ENCODE results near the gene ARHGAP20.

ARHGAP20 gene

DNA sequence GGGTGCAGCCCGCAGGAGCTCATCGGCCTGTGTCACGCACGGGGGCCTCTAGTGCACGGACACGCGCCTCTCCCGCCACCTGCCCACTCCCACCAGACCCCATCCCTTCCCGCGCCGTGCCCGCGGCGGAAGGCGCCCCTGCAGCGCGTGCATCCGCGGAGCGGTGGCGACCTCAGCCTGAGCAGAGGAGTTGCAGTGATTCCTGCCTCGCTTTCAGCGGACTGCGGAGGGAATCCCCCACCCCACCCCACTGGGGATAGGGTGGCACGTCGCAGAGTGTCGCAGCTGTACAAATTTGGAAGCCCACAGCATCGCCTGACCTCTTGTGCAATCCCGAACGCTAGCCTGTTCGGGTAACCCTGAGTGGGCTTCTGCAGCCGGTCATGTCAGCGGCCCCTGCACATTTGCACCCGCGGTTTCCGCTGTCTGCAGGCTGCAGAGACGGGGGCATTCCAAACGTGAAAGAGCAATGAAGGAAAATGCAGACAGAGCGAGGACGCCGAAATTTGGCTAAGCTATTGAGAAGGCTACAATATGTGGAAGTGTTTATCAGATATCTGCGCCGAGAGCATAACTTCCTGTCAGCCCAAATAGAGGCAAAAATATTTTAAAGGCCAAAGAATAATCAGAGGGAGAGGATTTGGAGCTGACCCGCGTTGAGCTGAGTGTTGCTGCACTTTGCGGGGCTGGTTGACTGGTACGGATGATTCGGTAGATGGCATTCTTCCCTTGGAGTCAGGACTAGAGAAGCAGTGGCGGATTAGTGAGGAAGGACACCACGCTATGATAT, 617 bp upstream of the ARHGAP20 start:
- H3K27me3 ChIP-seq (ENCODE audit: control insufficient read depth, insufficient read depth, low read length): peaks cover 4% of the 10 kb centered on the region
- no peaks in the 10 kb centered on the region for H3K9me3 ChIP-seq (replicated peaks; ENCODE audit: low read length)
- no peak overlapping the region for H3K9ac ChIP-seq (ENCODE audit: low read depth, low read length)
- no peaks in the 10 kb centered on the region for H3K36me3 ChIP-seq (ENCODE audit: insufficient read depth, low read length)
- peak overlapping the region; percentile 85 for H3K4me2 ChIP-seq (ENCODE audit: low read length)
- peaks cover 34% of the 10 kb centered on the region for H3K4me1 ChIP-seq (ENCODE audit: control insufficient read depth, insufficient read depth, low read length)
- H3K4me3 ChIP-seq (ENCODE audit: low read length): peak overlapping the region; percentile 77

DNA sequence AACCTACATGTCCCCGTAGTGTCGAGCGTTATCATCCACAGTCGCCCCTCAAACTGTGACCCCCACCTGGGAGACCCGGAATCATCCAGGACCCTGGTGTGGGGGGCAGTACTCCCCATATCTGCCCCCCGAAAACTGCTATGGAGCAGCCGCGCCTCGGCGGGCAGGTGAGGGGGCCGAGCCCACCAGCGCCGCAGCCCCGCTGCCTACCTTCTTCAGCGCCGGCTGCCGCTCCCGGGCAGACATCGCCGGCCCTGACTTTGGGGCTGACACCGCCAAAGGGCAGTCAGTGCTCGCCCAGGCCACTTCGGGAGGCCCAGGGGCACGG, 825 bp downstream of the ARHGAP20 start:
- no peaks in the 10 kb centered on the region for H3K9me3 ChIP-seq (replicated peaks; ENCODE audit: low read length)
- peak overlapping the region; percentile 77 for H3K4me3 ChIP-seq (ENCODE audit: low read length)
- H3K4me2 ChIP-seq (ENCODE audit: low read length): peak overlapping the region; percentile 85
- peak overlapping the region; percentile 57 for H3K9ac ChIP-seq (ENCODE audit: low read depth, low read length)
- peaks cover 30% of the 10 kb centered on the region for H3K4me1 ChIP-seq (ENCODE audit: control insufficient read depth, insufficient read depth, low read length)
- no peaks in the 10 kb centered on the region for H3K36me3 ChIP-seq (ENCODE audit: insufficient read depth, low read length)
- H3K27me3 ChIP-seq (ENCODE audit: control insufficient read depth, insufficient read depth, low read length): peaks cover 4% of the 10 kb centered on the region

DNA sequence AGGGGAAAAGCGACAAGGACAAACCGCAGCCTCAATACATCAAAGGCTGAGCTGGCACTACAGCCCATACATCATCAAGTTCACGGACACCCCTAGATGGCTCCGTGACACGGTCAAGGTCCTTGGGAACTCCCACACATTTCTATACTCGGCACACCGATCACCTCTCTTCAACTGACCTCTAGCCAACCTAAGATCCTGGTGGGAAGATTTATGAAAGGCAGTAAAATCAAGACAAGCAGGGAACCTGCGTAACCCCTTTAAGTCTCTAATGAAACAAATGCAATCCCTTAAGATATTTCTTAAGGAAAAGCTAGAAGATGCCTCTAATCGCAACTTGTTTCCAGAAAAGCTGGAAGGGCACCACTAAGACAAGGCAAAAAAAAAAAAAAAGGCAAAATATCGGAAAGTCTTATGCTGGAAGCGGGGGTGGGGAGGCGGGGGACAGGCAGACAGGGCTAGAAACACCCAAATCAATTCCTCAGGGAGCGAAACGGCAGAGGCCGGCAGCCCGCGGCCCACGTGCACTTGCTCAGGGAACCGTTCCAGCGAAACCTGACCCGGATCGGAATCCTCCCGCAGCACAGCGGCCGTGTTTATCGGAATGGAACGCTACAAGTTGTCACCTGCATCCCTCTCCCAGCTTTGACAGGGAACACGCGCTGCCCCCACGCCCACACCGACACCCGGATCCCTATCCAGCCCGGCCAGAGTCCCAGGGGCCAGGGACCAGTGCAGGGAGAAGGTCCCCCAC, 1.4 kb downstream of the ARHGAP20 start:
- Histone ChIP-seq H3K9ac (ENCODE audit: low read depth, low read length) (peak overlapping the region; percentile 57), H3K9me3 (replicated peaks; ENCODE audit: low read length) (no peaks in the 10 kb centered on the region), H3K27me3 (ENCODE audit: control insufficient read depth, insufficient read depth, low read length) (peaks cover 4% of the 10 kb centered on the region), H3K4me1 (ENCODE audit: control insufficient read depth, insufficient read depth, low read length) (peaks cover 26% of the 10 kb centered on the region), H3K36me3 (ENCODE audit: insufficient read depth, low read length) (no peaks in the 10 kb centered on the region), H3K4me2 (ENCODE audit: low read length) (peak overlapping the region; percentile 85), H3K4me3 (ENCODE audit: low read length) (peak overlapping the region; percentile 77)

GRCh38 chr11:110704210-110704864, 7.9 kb downstream of the ARHGAP20 start:
- H3K36me3 ChIP-seq (ENCODE audit: insufficient read depth, low read length): no peaks in the 10 kb centered on the region
- H3K9ac ChIP-seq (ENCODE audit: low read depth, low read length): no peak overlapping the region
- no peak overlapping the region for H3K4me2 ChIP-seq (ENCODE audit: low read length)
- no peak overlapping the region for H3K4me3 ChIP-seq (ENCODE audit: low read length)
- H3K9me3 ChIP-seq (replicated peaks; ENCODE audit: low read length): no peaks in the 10 kb centered on the region
- no peaks in the 10 kb centered on the region for H3K4me1 ChIP-seq (ENCODE audit: control insufficient read depth, insufficient read depth, low read length)
- no peaks in the 10 kb centered on the region for H3K27me3 ChIP-seq (ENCODE audit: control insufficient read depth, insufficient read depth, low read length)

- Histone ChIP-seq H3K9ac (ENCODE audit: low read depth, low read length) (no peak overlapping the region), H3K36me3 (ENCODE audit: insufficient read depth, low read length) (no peaks in the 10 kb centered on the region)
Observed at GRCh38 chr11:110691926-110692325, 20.3 kb downstream of the ARHGAP20 start.

GRCh38 chr11:110689306-110689705, 22.9 kb downstream of the ARHGAP20 start:
- Histone ChIP-seq H3K4me3 (ENCODE audit: low read length) (no peak overlapping the region), H3K9ac (ENCODE audit: low read depth, low read length) (no peak overlapping the region), H3K9me3 (replicated peaks; ENCODE audit: low read length) (no peaks in the 10 kb centered on the region), H3K27me3 (ENCODE audit: control insufficient read depth, insufficient read depth, low read length) (no peaks in the 10 kb centered on the region), H3K36me3 (ENCODE audit: insufficient read depth, low read length) (no peaks in the 10 kb centered on the region), H3K4me2 (ENCODE audit: low read length) (no peak overlapping the region), H3K4me1 (ENCODE audit: control insufficient read depth, insufficient read depth, low read length) (no peaks in the 10 kb centered on the region)

More at GRCh38 chr11:110691926-110692325, 20.3 kb downstream of the ARHGAP20 start:
- H3K9me3 ChIP-seq (replicated peaks; ENCODE audit: low read length): no peaks in the 10 kb centered on the region
- no peak overlapping the region for H3K4me2 ChIP-seq (ENCODE audit: low read length)
- no peaks in the 10 kb centered on the region for H3K4me1 ChIP-seq (ENCODE audit: control insufficient read depth, insufficient read depth, low read length)
- H3K27me3 ChIP-seq (ENCODE audit: control insufficient read depth, insufficient read depth, low read length): no peaks in the 10 kb centered on the region
- no peak overlapping the region for H3K4me3 ChIP-seq (ENCODE audit: low read length)

DNA sequence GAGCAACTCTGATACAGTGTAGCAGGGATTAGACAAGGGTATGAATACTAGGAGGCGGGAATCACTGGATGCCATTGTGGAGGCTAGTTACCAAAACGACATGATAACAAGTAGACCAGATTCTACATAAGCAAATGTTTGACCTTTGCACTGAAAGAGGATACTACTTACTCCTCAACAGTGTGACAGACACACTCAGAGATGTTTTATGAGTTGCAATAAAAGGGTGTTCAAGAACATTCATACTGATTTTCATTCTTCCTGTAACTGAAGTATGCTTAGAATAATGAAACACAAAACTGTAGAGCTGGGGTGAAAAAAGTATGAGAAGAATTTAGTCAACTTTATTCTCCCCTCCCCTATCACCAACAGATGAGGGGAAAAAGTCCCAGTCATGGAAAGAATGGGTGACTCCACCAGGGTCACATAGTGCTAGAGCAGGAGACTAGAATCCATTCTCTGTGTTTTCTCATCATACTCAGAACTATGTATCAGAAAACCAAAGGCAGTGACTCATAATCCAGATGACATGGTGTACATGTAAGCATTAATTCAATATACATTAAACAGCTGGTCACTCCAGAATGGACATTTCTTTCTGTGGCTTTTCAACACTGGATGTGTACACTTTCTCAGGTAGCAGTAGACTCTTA, 32.8 kb downstream of the ARHGAP20 start:
- Histone ChIP-seq H3K4me1 (ENCODE audit: control insufficient read depth, insufficient read depth, low read length) (peaks cover 13% of the 10 kb centered on the region), H3K9me3 (replicated peaks; ENCODE audit: low read length) (no peaks in the 10 kb centered on the region), H3K9ac (ENCODE audit: low read depth, low read length) (no peak overlapping the region), H3K4me2 (ENCODE audit: low read length) (no peak overlapping the region), H3K4me3 (ENCODE audit: low read length) (no peak overlapping the region), H3K36me3 (ENCODE audit: insufficient read depth, low read length) (no peaks in the 10 kb centered on the region), H3K27me3 (ENCODE audit: control insufficient read depth, insufficient read depth, low read length) (no peaks in the 10 kb centered on the region)

DNA sequence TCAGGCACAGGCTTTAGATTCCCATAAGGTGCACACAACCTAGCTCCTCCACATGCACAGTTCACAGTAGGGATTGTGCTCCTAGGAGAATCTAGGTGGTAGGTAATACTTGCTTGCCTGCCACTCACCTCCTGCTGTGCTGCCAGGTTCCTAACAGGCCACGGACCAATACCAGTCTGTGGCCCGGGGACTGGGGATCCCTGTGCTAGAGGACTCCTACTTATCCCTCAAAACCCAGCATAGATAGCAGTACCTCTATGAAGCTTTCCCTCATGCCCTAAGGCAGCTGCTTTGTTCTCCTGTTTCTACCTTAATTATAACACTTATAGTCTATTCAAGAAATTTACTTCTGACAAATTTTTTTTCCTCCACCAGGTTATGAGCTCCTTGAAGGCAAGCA, 36.7 kb downstream of the ARHGAP20 start:
- H3K36me3 ChIP-seq (ENCODE audit: insufficient read depth, low read length): no peaks in the 10 kb centered on the region
- H3K9me3 ChIP-seq (replicated peaks; ENCODE audit: low read length): no peaks in the 10 kb centered on the region
- no peak overlapping the region for H3K4me2 ChIP-seq (ENCODE audit: low read length)
- H3K9ac ChIP-seq (ENCODE audit: low read depth, low read length): no peak overlapping the region
- peaks cover 7% of the 10 kb centered on the region for H3K4me1 ChIP-seq (ENCODE audit: control insufficient read depth, insufficient read depth, low read length)
- H3K27me3 ChIP-seq (ENCODE audit: control insufficient read depth, insufficient read depth, low read length): no peaks in the 10 kb centered on the region
- H3K4me3 ChIP-seq (ENCODE audit: low read length): no peak overlapping the region

- Histone ChIP-seq H3K4me3 (ENCODE audit: low read length) (no peak overlapping the region), H3K36me3 (ENCODE audit: insufficient read depth, low read length) (no peaks in the 10 kb centered on the region), H3K27me3 (ENCODE audit: control insufficient read depth, insufficient read depth, low read length) (no peaks in the 10 kb centered on the region), H3K9me3 (replicated peaks; ENCODE audit: low read length) (no peaks in the 10 kb centered on the region), H3K9ac (ENCODE audit: low read depth, low read length) (no peak overlapping the region), H3K4me1 (ENCODE audit: control insufficient read depth, insufficient read depth, low read length) (no peaks in the 10 kb centered on the region), H3K4me2 (ENCODE audit: low read length) (no peak overlapping the region)
Observed at GRCh38 chr11:110665689-110666465, 46.4 kb downstream of the ARHGAP20 start.

DNA sequence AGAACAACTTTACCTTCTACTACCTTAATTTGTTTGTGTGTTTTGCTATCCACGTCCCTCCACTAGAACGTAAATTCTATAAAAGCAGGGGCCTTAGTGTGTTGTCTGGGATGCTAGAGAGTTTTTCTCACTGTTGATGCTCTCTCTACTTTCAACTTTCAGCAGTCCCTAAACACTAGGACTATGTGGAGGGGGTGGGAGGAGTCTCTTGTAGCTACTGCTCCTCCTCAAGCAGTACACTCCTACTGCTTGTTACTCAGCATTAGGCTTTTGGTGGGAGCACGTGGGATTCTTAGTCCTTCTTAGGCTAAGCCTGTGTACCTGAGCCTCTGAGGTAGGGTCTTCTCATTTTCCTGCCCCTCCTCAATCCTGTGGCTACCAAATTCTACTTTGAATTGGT, 56.3 kb downstream of the ARHGAP20 start:
- Histone ChIP-seq H3K9me3 (replicated peaks; ENCODE audit: low read length) (no peaks in the 10 kb centered on the region), H3K27me3 (ENCODE audit: control insufficient read depth, insufficient read depth, low read length) (no peaks in the 10 kb centered on the region), H3K9ac (ENCODE audit: low read depth, low read length) (no peak overlapping the region), H3K4me3 (ENCODE audit: low read length) (no peak overlapping the region), H3K4me1 (ENCODE audit: control insufficient read depth, insufficient read depth, low read length) (no peaks in the 10 kb centered on the region), H3K4me2 (ENCODE audit: low read length) (no peak overlapping the region), H3K36me3 (ENCODE audit: insufficient read depth, low read length) (no peaks in the 10 kb centered on the region)

DNA sequence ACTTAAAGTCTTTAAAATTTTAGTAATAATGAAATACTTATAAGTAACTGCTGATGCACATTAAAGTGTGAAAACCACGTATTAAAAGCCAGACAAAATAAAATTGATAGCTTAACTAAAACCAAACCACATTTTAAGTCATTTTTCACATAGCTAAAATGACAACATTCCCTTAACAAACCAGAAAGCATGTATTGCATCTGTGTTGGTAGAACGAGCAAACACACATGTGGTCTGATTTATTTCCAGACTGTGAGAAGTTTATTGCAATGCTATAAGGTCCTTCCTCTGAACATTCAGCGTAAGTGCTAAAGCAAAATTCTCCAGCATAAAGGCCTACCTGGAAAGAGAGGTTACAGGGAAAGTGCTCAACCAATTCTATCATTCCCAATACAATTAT, 57.8 kb downstream of the ARHGAP20 start:
- no peak overlapping the region for H3K4me2 ChIP-seq (ENCODE audit: low read length)
- no peaks in the 10 kb centered on the region for H3K4me1 ChIP-seq (ENCODE audit: control insufficient read depth, insufficient read depth, low read length)
- no peak overlapping the region for H3K4me3 ChIP-seq (ENCODE audit: low read length)
- no peaks in the 10 kb centered on the region for H3K36me3 ChIP-seq (ENCODE audit: insufficient read depth, low read length)
- no peaks in the 10 kb centered on the region for H3K9me3 ChIP-seq (replicated peaks; ENCODE audit: low read length)
- no peaks in the 10 kb centered on the region for H3K27me3 ChIP-seq (ENCODE audit: control insufficient read depth, insufficient read depth, low read length)
- H3K9ac ChIP-seq (ENCODE audit: low read depth, low read length): no peak overlapping the region

All from skeletal muscle satellite cell (primary cell).